ENCODE results near the gene PRKAG1.

GRCh38 chr12:48988030-48988649 is 30.4 kb downstream of the PRKAG1 start:
- TF ChIP-seq CTCF (IDR thresholded peaks at IDR 0.05), result peak; percentile 73 to 82 (median 76)
- no peak for TF ChIP-seq POLR2A (IDR thresholded peaks at IDR 0.05; ENCODE audit: low read depth)
